ENCODE results near the gene PLEKHA6.
A peak's percentile ranks its signal among the peaks of the same experiment; 100 is the strongest.

Gene PLEKHA6

DNA sequence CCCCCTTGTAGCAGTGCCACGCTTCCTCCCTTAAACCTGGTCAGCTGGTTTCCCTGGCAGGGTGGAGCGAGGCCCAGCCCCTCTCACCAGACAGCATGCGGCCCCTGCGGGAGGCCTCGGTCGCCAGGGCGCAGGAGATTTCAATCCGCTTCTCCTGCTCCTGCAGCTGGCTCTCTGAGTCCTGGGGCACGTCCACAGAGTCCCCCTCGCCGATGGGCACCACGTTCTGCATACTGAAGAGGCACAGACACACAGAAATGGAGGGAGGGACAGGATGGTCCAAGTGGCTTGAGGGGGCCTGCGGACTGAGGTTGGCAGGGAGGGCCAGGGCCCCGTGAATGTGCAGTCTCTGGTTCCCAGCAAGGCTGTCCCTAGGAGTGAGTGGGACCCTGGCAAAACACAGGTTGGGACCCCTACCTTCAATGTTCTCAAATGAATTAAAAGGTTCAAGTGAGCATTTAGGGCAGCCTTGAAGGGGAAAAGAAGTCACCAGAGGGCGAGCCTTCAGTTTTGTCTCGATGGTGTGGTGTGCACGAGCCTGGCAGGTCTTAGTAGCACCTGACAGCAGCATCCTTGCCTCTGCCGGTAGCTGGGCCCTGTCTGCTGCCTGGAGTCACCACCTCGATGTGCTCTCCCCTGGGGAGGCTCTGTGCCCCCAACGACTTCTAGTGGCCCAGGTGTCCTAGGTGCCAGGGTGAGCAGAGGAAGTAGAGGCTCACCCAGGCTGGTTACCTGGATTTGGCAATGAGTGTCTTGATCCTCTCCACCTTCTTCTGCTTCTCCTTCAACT lies 131.5 kb downstream of the PLEKHA6 start:
- no peak for DNase-seq

DNA sequence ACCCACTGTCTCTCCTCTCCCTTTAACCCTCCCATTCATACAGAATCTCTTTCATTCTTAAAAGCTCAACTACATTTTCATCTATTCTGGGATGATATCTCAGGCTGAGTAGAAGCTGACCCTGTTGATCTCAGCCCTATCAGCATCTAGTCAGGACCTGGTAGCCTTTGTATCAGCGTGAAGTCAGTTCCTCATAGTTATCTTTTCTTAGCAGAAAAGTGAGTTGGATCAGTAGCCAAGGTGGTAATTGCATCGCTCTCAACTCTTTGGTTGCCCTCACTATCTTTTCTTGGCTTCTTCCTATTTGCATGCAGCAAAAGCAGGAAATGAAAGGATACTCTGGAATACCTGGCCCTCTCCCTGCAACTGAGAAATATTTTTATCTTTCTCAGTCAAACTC lies 132.4 kb downstream of the PLEKHA6 start:
- no peak for DNase-seq

- no peak for DNase-seq
These were observed 133.6 kb downstream of the PLEKHA6 start for GRCh38 chr1:204225841-204226735.

DNA sequence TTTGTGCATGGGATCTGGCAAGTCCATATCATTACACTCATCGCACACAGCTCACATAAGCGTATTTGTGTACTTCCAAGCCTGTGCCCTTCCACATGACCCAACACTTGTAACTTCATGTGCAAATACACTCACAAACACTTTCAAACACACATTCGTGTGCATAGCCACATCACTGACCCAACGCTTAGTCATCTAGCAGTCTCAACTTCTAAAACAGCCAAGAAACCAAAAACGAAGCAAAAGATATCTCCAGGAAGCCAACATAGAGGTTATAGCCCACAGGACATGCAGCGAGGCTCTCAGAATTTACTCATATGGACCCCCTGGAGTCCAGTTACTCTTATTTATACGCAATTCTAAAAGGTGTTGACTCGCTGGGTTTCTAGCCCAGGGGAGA lies 135.1 kb downstream of the PLEKHA6 start:
- no peak for DNase-seq

- no peak for DNase-seq
These were observed 136.4 kb downstream of the PLEKHA6 start for GRCh38 chr1:204223129-204223860.

GRCh38 chr1:204222764-204223055 lies 137.0 kb downstream of the PLEKHA6 start:
- no peak for DNase-seq

DNA sequence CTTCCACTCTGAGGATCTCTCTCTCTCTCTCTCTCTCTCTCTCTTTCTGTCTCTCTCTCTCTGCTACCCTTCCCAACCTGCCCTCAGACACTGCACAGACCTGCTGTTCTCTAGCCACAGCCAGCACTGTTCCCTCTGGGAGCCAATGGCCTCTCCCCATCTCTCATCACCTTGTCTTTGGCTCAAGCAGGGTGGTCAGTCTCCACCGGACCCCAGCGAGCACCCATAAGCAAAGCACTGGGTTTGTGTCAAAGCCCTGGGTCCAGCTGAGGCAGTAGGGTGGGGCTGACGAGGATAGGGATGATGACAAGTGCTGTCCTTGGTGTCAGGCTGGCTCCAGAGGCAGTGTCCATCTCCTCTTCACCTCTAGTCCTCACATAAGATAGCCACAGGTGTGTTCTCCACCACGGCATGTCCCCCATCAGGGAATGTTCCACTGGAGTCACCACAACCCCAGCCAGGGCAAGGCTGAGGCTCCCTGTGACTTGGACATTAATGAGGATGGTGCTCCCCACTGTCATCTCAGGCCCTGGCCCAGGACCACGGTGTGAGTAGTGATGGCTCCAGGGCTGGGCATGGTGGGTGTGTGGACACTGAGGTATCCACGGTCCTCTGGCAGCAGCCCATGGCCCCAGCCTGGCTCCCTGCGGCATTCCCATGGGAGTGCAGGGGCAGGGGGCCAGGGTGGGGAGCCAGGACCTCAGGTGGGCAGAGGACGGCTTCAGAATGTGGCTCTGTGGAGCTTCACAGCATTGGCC lies 137.5 kb downstream of the PLEKHA6 start:
- DNase-seq, result no peak

DNA sequence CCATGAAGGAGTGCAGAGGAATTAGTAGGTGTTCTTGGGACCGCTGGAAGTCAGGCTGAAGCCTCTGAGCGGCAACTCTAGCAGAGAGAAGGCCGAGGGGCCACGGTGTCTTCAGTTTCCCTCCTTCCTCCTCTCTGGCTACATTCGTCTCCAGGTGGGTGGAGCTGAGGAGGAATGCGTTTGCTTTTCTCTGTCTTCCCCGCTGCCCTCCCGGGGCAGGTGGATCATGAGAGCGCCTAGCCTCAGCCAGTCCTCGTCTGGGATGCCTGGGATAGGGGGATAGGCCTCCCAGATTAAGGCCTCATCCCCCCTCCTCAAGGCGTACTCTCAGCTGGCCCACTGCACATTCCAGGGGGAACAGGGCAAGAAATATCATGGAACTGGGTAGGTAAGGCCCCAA lies 138.5 kb downstream of the PLEKHA6 start:
- no peak for DNase-seq

DNA sequence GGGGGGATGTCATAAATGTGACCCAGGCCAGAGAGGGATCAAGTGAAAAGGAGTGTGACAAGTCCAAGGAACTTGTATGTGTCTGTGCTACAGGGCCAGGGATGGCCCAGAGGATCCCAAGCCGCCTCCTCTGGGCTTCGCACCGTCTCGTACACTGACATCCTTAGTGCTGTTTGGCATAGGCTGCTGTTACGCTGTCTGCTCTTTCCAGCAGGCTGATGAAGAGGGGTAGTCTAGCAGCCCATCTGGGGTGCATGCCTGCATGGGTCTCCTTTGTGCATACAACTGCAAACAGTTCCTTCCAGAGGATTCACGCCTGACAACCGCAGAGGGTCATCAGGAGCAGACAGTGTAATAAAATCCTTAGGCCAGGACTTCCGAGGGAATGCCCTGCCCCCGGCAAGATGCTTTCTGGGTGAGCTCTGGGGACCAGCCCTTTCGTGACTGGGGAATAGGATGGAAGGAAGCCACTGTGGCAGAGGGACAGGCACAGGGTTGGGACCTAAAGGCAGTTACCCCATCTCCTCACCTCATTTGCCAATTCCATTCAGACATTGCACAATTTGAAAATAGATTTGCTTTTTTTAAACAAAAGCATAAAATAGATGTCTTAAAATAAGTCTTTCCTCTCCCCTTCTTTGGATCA lies 139.6 kb downstream of the PLEKHA6 start:
- DNase-seq, result no peak

DNA sequence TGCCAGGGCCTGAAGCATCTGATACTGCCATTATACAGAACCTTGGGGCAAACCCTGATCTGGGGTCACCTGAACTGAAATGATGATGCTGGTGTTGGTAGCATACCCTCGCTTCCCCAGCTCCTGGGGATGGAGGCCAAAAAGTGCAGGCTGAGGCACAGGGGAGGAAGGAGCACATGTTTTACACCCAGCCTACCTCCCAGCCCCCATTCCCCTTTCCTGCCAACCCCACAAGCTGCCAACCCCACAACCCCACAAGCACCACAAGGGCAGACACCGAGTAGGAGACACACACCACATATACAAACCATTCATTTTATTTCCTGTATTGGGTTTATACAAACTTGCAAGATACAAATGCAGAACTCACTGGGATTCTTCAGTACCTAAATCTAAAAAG lies 141.2 kb downstream of the PLEKHA6 start:
- no peak for DNase-seq

DNA sequence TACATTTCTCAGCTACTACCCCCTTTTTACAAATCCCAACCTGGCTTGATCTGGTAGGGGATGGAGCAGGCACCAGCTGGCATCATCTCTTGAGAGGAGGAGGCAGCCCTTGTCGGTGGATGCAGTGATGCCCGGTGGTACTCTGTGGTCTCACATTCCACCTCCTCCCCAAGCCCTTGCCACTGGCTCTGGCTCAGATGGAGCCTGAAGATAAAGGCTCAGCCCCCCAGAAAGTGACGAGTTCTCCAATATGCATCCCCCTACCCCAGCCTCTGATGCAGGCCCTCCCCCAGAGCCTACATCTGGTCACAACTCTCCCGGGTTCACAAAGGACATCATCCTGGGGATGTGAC lies 142.1 kb downstream of the PLEKHA6 start:
- DNase-seq, result no peak

DNA sequence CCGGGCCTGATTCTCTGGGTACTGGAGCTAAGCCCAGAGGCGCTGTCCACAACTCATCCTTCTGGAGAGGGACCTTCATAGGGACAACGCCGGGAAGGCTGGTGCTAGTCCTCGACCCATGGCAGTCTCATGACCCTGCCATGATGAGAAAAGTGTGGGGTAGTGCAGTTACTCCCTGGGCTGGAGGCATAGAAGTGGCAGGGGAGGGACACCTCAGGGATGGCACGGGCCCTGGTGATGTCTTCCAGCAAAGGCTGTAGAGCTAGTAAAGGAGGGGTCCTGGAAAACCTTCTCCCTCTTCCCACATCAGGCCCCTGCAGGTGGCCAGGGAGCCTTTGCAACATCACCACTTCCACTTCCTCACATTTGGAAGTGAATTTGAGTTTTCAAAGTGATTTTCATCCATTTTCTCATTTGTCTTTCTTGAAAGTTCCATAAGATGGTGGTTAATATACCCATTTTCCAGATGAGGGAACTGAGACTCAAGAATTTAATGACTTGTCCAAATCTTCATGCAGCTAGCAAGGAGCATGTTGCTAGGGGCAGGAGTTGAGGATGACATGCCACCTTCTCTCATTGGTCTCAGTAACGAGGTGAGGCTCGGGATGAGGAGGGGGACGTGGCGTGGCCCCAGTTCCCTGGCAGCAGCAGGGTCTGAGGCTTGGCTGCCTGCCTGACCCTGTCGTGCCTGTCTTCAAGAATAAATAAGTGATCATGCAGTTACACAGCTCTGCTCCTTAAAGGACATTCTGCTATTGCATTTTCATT lies 142.7 kb downstream of the PLEKHA6 start:
- no peak for DNase-seq

- DNase-seq, result no peak
These were observed 143.5 kb downstream of the PLEKHA6 start for GRCh38 chr1:204216236-204216635.

DNA sequence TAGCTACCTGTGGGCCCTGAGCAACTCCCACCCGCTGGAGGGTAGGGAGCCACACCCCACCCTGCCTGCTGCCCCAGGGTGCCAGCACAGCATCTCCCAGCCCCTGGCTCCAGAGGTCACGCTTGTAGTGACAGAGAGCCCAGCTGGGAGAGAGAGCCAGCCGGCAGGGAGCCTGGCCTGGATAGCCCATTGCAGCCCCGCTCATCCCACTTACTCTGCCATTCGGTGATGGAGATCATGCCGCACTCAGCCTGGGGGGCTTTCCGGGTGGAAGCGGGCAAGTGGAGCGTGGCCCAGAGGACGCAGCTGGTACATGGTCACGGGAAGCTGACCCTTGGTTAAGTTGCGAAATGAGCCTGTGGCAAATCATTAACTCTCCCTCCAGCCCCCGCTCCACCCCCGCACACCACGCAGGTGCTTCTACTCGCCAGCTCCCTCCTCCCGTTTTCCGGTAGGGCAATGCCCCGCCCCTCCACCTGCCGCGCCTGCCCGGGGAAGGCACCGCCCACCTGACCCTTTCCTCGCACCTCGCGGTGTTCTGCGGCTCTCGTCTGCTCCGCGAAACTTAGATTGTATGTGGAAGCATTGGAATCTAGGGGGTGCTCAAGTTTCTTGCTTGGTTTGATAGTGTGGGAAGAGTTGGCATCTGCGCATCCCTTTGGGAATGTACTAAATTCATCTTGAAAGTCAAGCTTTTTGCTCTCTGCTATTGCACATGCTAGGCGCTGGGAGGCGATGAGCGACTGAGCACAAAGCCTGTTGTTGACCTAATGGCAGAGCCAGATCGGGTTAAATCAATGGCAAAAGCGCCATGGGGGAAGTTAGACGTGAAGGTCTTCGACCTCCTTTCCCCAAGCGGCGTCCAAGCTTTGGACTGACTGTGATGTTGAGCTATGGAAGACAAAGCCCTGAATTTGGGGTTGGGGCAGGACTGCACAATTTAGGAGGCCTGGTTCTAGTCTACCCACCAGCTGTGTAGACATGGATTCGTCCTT lies 145.8 kb downstream of the PLEKHA6 start, which contains the start of gene GOLT1A:
GOLT1A (minus strand) TSS at position 321 of the 995 bp plus-strand sequence; CDS start at position 239, 82 bp downstream.
- DNase-seq, result peak; percentile 78

GRCh38 chr1:204212715-204213114 lies 147.0 kb downstream of the PLEKHA6 start:
- no peak for DNase-seq

GRCh38 chr1:204211046-204211445 lies 148.7 kb downstream of the PLEKHA6 start:
- no peak for DNase-seq

DNA sequence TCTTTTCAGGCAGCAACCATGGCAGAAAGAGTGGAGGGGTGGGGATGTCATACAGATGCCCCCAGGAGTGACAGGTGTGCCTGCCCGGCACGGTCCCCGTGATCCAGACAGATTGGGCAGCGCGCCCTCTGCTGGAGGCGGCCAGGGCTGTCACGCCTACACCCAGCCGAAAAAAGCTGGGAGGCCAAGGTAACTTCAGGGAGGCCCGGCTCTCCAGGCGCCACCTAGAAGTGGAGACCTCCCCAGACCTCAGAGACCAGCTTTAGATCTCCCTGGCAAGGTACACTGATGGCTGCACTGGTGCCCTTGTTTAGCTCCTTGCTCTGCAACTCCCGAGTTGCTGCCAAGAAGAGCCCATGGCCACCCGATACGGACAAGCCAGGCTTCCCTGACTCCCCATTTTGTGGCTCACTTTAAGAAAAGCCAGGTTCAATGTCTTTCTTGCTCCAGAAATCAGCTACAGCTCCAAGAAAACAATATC lies 152.6 kb downstream of the PLEKHA6 start:
- peak; percentile 75 for DNase-seq

- DNase-seq, result no peak
These were observed 153.6 kb downstream of the PLEKHA6 start for GRCh38 chr1:204206121-204206520.

DNA sequence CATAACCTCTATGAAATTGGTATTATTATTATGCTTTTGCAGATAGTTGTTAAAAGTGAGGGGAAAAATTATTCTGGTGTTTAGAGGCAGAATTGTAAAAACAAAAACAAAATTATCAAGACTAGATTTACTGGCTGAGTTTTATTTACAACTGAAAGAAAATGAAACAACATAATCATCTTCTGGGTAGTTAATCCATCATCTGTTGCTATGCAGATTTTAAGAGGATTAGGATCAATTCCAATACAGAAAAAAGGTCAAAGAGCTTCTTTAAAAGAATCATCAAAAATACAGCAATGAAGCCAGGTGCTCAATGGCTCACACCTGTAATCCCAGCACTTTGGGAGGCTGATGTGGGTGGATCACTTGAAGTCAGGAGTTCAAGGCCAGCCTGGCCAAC lies 154.2 kb downstream of the PLEKHA6 start:
- no peak for DNase-seq

GRCh38 chr1:204204944-204205343 lies 154.8 kb downstream of the PLEKHA6 start:
- DNase-seq, result no peak

Data from RPMI8226 (cell line).